ENCODE results near the gene ISL2.

Gene ISL2

DNA sequence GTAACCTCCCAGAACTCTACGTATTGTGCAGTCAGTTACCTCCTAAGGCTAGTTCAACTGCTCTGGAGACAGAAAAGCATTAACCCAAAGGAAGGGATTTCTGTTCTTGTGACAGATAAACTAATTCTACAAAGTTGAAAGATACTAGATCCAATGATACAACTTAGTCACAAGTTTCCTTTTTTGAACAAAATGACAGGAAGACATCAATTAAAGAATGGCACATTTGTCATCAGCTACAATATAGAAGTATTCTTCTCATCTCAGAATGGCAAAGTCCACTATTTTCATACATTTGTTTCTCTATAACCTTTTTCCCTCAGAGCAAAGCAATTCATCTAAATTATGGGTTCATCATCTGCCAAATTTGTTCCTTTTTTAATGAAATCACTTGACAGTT lies 43.7 kb downstream of the ISL2 start:
- DNase-seq: no peak

DNA sequence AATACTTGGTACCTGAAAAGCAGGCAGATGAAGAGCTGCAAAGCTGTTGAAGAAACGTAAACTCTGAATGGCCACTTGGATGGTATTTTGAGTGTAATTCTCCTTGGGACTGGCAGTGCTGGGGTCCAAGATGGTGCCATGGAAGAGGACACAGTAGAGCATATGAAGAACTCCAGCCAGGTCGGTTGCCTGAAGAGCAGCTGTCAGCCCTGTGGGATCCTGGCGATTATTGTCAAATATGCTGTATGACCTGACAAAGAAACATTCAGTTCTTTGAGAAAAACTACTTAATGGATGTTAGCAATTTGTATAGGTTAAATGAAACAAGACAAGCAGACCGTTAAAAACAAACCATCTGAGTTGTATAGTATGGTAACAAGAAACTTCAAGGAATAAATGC lies 44.8 kb downstream of the ISL2 start:
- no peak for DNase-seq

DNA sequence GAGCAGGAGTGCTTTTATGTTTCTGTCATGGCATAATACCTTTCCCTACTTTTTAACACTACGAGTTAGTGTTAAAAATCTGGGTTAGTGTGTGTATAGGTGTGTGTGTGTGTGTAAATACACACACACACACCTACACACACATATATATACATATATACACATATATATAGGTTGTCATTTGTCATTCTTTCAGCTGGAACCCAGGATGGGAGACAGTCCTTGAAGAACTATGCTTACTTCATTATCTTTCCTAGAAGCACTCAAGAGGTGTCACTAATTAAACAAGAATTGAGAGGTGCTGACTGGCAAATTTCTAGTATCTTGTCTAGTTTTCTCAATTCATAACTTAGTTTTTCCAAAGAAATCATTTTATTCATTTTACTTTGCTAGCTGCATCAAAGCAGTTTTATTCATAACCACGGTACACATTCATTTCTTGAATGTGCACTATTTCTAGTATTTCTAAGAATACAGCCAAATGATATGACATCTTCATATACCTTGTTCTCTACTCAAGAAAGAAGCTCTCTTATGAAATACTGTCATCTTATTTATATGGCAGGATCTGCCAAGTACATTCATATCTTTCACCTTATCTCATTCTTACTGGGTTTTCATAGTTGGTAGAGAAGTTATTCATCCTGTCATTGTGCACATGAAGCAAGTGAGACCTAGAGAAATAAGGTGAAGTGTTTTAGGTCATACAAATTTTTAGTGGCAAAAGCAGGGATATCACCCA lies 46.6 kb downstream of the ISL2 start:
- no peak for DNase-seq

DNA sequence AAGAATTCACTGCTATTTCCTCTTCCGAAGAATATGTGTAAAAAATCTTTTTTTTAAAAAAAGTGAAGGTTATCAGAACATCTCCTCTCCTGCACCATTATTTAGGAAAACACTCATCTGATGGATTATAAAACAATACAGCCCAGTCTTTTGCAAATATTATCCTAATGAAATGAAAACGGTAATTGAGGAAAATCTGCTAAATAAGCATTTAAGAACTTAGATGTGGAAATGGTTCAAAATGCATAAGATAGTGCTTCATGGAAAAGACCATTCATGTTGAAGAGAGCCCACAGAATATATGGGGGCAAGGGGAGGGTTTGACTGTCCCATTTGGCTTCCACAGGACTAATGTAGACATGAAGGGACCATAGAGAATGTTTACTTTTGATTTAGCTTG lies 47.8 kb downstream of the ISL2 start:
- DNase-seq: no peak

DNA sequence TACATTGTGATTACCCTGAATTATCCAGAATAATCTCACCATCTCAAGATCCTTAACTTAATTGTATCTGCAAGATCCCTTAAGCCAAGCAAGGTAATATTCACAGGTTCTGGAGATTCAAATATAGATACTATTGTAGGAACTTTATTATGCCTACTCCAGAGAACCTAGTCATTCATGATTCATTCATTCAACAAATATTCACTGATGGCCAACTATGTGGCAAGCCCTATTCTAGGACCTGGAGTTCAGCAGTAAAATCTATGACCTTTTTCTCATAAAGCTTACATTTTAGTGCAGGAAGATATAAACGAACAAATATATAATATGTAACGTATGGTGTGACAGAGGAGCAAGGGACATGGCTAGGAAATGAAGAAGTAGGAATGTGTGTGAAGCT lies 49.6 kb downstream of the ISL2 start:
- DNase-seq: no peak

DNA sequence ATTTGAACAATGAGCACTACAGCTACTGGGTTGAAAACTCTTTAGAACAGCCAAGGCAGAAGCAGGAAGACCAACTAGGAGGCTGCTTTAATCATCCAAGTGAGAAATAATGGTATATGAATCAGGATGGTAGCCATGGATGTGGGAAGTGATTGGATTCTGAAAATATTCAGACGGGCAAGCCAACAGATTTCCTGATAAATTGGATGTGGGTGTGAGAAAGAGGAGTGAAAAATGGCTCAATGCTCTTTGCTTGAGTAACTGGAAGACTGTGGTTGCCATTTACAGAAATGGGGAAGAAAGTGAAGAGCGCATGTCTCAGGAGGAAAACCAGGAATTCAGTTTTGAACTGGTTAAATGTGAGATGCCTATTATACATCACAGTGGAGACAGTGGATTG lies 50.4 kb downstream of the ISL2 start:
- DNase-seq: no peak

DNA sequence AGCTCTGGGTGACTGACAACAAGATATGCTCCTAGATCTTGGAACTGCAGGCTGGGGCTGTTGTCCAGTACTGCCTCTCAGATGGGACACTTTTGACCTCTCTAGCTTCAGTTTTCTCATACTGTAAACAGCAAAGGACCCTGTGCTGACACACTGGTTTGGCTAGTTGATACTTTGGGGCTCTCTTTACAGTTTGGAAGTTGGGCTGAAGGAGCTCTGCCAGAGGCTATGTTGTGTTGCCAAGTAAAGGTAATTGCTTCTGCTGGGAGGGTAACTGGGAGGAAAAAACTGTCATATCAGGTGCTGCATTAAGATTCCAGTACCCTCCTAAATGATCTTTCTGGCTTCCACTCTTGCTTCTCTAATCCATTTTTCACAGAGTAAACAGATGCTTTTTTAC lies 54.0 kb downstream of the ISL2 start:
- DNase-seq: no peak

DNA sequence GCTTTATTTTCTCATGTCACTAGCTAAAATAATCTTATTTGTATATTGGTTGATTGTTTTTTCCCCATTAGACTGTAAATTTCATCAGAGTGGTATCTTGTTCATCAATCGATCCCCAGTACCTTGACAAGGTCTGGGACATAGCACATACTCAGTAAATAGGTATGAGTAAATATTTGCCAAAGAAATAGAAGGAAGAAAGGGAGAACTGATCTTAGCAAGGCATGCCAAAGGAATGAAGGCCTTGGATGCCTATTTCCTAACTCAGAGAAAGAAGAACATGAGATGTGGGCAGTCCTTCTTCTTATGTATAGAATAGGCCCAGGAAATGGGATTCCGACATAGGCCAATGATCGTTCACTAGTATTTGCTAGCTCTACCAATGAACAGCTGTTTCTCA lies 54.7 kb downstream of the ISL2 start:
- DNase-seq: no peak

DNA sequence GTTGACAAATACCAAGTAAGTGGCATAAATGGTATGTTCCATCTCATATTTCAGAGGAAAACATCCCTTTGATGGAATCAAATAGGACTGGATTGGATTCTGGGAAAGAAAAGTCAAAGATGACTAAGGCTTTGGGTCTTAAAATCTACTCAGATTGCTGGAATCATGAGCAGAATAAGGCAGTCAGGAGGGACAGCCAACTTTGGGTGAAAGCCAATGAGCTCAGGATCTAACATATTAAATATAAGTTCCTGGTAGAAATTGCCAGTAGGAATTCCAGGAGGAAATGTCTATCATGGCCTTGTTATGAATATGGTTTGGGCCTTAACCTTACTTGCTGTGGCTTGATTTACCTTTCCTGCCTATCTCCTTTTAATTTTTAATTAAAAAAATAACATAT lies 55.3 kb downstream of the ISL2 start:
- DNase-seq: no peak

Data from cortex of kidney (tissue), 1 donor.